Measurements from ENCODE around the gene UCK2. TPM values are rescaled to one million over a fixed set of nuclear protein-coding genes. Genes with fewer than 3 reads are reported as not detected.

UCK2 gene
- total RNA-seq, 2 donors from 2014 or later, result 65.8 to 73.6 TPM

GRCh38 chr1:165895451-165895871 lies 68.0 kb downstream of the UCK2 start:
- Mint-ChIP-seq H3K4me1 (peaks cover 41% of the 10 kb centered on the region), H3K27me3 (ENCODE audit: insufficient read depth) (no peaks in the 10 kb centered on the region), H3K9me3 (peaks cover 4% of the 10 kb centered on the region), H3K4me3 (no peak overlapping the region), H3K27ac (no peak overlapping the region), H3K36me3 (ENCODE audit: low read depth) (peaks cover 74% of the 10 kb centered on the region)
- H3K9me3 ChIP-seq (ENCODE audit: control insufficient read depth, low read length), result no peaks in the 10 kb centered on the region
- H3K36me3 ChIP-seq (ENCODE audit: control insufficient read depth, insufficient read depth, low read length), result peaks cover 63% of the 10 kb centered on the region
- H3K27ac ChIP-seq (ENCODE audit: low read depth, low read length), result no peak overlapping the region
- DNase-seq, result no peak
- no peak for TF ChIP-seq CTCF (conservative IDR thresholded peaks at IDR 0.05)
- WGBS, 2 experiments (ENCODE audit: insufficient coverage in 1 of 2, insufficient read length in 1 of 2), result 83% methylated on average over 5 of the region's 5 CpGs; no CpG with 5 or more reads in 1 of the 2 experiments
- no peak overlapping the region for H3K9ac ChIP-seq (ENCODE audit: extremely low read depth, low read length, poor library complexity, severe bottlenecking)
- H3K27me3 ChIP-seq (ENCODE audit: control insufficient read depth, insufficient read depth, low read length, poor library complexity, severe bottlenecking), result no peaks in the 10 kb centered on the region
- H3K4me1 ChIP-seq (ENCODE audit: control insufficient read depth, insufficient read depth, low read length), result peaks cover 23% of the 10 kb centered on the region
- no peak overlapping the region for H3K4me3 ChIP-seq (ENCODE audit: low read length)

- H3K36me3 ChIP-seq (ENCODE audit: control insufficient read depth, insufficient read depth, low read length), result peaks cover 60% of the 10 kb centered on the region
- no peak overlapping the region for H3K4me3 Mint-ChIP-seq
- WGBS, 2 experiments (ENCODE audit: insufficient coverage in 1 of 2, insufficient read length in 1 of 2), result 92% methylated on average over 6 to 10 of the region's 10 CpGs
These were observed 68.9 kb downstream of the UCK2 start for GRCh38 chr1:165896277-165896676.

GRCh38 chr1:165897326-165898303 lies 70.2 kb downstream of the UCK2 start:
- H3K27ac Mint-ChIP-seq, result peak overlapping the region; percentile 8

More at GRCh38 chr1:165896277-165896676, 68.9 kb downstream of the UCK2 start:
- Histone ChIP-seq H3K9ac (ENCODE audit: extremely low read depth, low read length, poor library complexity, severe bottlenecking) (no peak overlapping the region), H3K27me3 (ENCODE audit: control insufficient read depth, insufficient read depth, low read length, poor library complexity, severe bottlenecking) (no peaks in the 10 kb centered on the region), H3K4me1 (ENCODE audit: control insufficient read depth, insufficient read depth, low read length) (peaks cover 26% of the 10 kb centered on the region), H3K9me3 (ENCODE audit: control insufficient read depth, low read length) (no peaks in the 10 kb centered on the region), H3K4me3 (ENCODE audit: low read length) (no peak overlapping the region), H3K27ac (ENCODE audit: low read depth, low read length) (no peak overlapping the region)
- Mint-ChIP-seq H3K36me3 (ENCODE audit: low read depth) (peaks cover 68% of the 10 kb centered on the region), H3K9me3 (peaks cover 4% of the 10 kb centered on the region), H3K27me3 (ENCODE audit: insufficient read depth) (no peaks in the 10 kb centered on the region), H3K27ac (no peak overlapping the region), H3K4me1 (peaks cover 48% of the 10 kb centered on the region)
- peak; percentile 28 for DNase-seq
- TF ChIP-seq CTCF (conservative IDR thresholded peaks at IDR 0.05), result no peak

More at GRCh38 chr1:165897326-165898303, 70.2 kb downstream of the UCK2 start:
- no peak for TF ChIP-seq CTCF (conservative IDR thresholded peaks at IDR 0.05)
- Histone ChIP-seq H3K36me3 (ENCODE audit: control insufficient read depth, insufficient read depth, low read length) (peaks cover 56% of the 10 kb centered on the region), H3K27me3 (ENCODE audit: control insufficient read depth, insufficient read depth, low read length, poor library complexity, severe bottlenecking) (no peaks in the 10 kb centered on the region), H3K4me3 (ENCODE audit: low read length) (no peak overlapping the region), H3K9ac (ENCODE audit: extremely low read depth, low read length, poor library complexity, severe bottlenecking) (no peak overlapping the region), H3K9me3 (ENCODE audit: control insufficient read depth, low read length) (no peaks in the 10 kb centered on the region), H3K4me1 (ENCODE audit: control insufficient read depth, insufficient read depth, low read length) (peaks cover 21% of the 10 kb centered on the region), H3K27ac (ENCODE audit: low read depth, low read length) (no peak overlapping the region)
- 85 to 91% methylated on average over 9 to 12 of the region's 12 CpGs for WGBS, 2 experiments (ENCODE audit: insufficient coverage in 1 of 2, insufficient read length in 1 of 2)
- Mint-ChIP-seq H3K4me3 (no peak overlapping the region), H3K4me1 (peaks cover 39% of the 10 kb centered on the region), H3K9me3 (no peaks in the 10 kb centered on the region), H3K27me3 (ENCODE audit: insufficient read depth) (no peaks in the 10 kb centered on the region), H3K36me3 (ENCODE audit: low read depth) (peaks cover 58% of the 10 kb centered on the region)
- DNase-seq, result peak; percentile 28

Data from endodermal cell (in vitro differentiated cells).